Prostate gland (tissue), 2 donors: ENCODE measurements around the gene IPCEF1.

Source experiments
- CTCF ChIP-seq, 4 experiments: fragments of 200-600 bp in 2 of 4; fragments of 450-650 bp in 2 of 4; sonication (generic) in 2 of 4; IDR thresholded peaks; 1 replicate in 3 of 4; 2 replicates in 1 of 4; pipeline ENCODE4 v1.5.1; 2016 to 2019; ENCODE audit warnings: antibody characterized with exemption in 4 of 4, mild to moderate bottlenecking in 2 of 4, moderate library complexity in 2 of 4
- POLR2A ChIP-seq: fragments of 450-650 bp; IDR thresholded peaks from one replicate; pipeline ENCODE4 v1.6.1; 2016; ENCODE audit warnings: antibody characterized with exemption, mild to moderate bottlenecking

- no peak for TF ChIP-seq CTCF (IDR thresholded peaks at IDR 0.05)
- no peak for TF ChIP-seq POLR2A
Observed at GRCh38 chr6:154314084-154314483, 42.5 kb downstream of the IPCEF1 start.
